Colonic mucosa (tissue), 4 donors: ENCODE results near the gene AGPAT3. TPM values are rescaled to one million over a fixed set of nuclear protein-coding genes. Genes with fewer than 3 reads are reported as not detected.

Experiments used
- DNase-seq: peaks from one replicate; pipeline ENCODE4 v3.0.0-alpha.2; 2020
- H3K27ac ChIP-seq: fragments of 200-600 bp; one replicate; pipeline ENCODE4 v1.8.0; 2021
- H3K27me3 ChIP-seq: fragments of 200-600 bp; one replicate; pipeline ENCODE4 v1.8.0; 2021
- H3K36me3 ChIP-seq: fragments of 200-600 bp; one replicate; pipeline ENCODE4 v1.8.0; 2021
- H3K4me1 ChIP-seq: fragments of 200-600 bp; one replicate; pipeline ENCODE4 v1.8.0; 2021; ENCODE audit warnings: mild to moderate bottlenecking
- H3K4me3 ChIP-seq: fragments of 200-600 bp; one replicate; pipeline ENCODE4 v1.8.0; 2021
- H3K9ac ChIP-seq, 2 donors: one replicate each; pipeline ENCODE4 v1.7.0; 2013; ENCODE audit warnings: control low read depth in 2 of 2, low read depth in 2 of 2, low read length in 2 of 2
- H3K9me3 ChIP-seq: fragments of 200-600 bp; one replicate; pipeline ENCODE4 v1.8.0; 2021
- intact Hi-C: fragments of 100-400 bp; cut with DNase I; formaldehyde crosslinking; loops from one replicate; pipeline ENCODE4 v1.14.1; 2022
- total RNA-seq, 2 donors: library from RNA; stranded (reverse); fragmentation: NEBNext Ultra II Directional in 1 of 2; extraction: Animal tissue kit (Norgen Biotek cat#: 25700) in 1 of 2; gene quantifications; one replicate each; pipeline ENCODE4 v1.2.1, GENCODE V29; 2021
- TF ChIP-seq, protein P1 (sequence below): fragments of 200-600 bp; IDR thresholded peaks from one replicate; pipeline ENCODE4 v1.8.0; 2022; ENCODE audit warnings: antibody characterized with exemption, mild to moderate bottlenecking
- donor health status: healthy.
- donor health status: DM: no; HTN: no; CAD: no.
- donor health status: DM: no; HTN: no; CAD: no.

Gene AGPAT3
- total RNA-seq, 2 donors from 2014 or later, result 82.2 to 101 TPM

- Histone ChIP-seq H3K4me3 (no peak overlapping the region), H3K27ac (no peak overlapping the region)
Observed at GRCh38 chr21:43917515-43918384, 52.7 kb downstream of the AGPAT3 start.

GRCh38 chr21:43918385-43918947 is 53.4 kb downstream of the AGPAT3 start:
- intact Hi-C loops, result no loop called here
- Histone ChIP-seq H3K9ac (no peak overlapping the region), H3K4me1 (no peaks in the 10 kb centered on the region), H3K9me3 (no peaks in the 10 kb centered on the region), H3K36me3 (no peaks in the 10 kb centered on the region), H3K4me3 (no peak overlapping the region), H3K27me3 (no peaks in the 10 kb centered on the region), H3K27ac (no peak overlapping the region)
- DNase-seq, result no peak
- TF ChIP-seq, protein P1, sequence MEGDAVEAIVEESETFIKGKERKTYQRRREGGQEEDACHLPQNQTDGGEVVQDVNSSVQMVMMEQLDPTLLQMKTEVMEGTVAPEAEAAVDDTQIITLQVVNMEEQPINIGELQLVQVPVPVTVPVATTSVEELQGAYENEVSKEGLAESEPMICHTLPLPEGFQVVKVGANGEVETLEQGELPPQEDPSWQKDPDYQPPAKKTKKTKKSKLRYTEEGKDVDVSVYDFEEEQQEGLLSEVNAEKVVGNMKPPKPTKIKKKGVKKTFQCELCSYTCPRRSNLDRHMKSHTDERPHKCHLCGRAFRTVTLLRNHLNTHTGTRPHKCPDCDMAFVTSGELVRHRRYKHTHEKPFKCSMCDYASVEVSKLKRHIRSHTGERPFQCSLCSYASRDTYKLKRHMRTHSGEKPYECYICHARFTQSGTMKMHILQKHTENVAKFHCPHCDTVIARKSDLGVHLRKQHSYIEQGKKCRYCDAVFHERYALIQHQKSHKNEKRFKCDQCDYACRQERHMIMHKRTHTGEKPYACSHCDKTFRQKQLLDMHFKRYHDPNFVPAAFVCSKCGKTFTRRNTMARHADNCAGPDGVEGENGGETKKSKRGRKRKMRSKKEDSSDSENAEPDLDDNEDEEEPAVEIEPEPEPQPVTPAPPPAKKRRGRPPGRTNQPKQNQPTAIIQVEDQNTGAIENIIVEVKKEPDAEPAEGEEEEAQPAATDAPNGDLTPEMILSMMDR, result no peak

More at GRCh38 chr21:43917515-43918384, 52.7 kb downstream of the AGPAT3 start:
- no peaks in the 10 kb centered on the region for H3K36me3 ChIP-seq
- intact Hi-C loops, result no loop called here
- no peaks in the 10 kb centered on the region for H3K4me1 ChIP-seq
- no peak for DNase-seq
- H3K27me3 ChIP-seq, result no peaks in the 10 kb centered on the region
- H3K9me3 ChIP-seq, result no peaks in the 10 kb centered on the region
- TF ChIP-seq, protein P1, result no peak
- no peak overlapping the region for H3K9ac ChIP-seq

DNA sequence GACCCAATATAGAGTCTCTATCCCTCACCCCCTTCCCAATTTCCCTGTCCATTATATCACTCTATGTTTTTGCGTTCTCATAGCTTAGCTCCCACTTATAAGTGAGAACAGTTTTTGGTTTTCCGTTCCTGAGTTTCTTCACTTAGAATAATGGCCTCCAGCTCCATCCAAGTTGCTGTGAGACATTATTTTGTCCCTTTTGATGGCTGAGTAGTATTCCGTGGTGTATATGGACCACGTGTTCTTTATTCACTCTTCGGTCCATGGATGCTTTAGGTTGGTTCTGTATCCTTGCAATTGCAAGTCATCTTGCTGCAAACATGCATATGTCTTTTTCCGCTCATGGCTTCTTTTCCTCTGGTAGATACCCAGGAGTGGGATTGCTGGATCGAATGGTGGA is 54.3 kb downstream of the AGPAT3 start:
- Histone ChIP-seq H3K4me1 (peaks cover 2% of the 10 kb centered on the region), H3K36me3 (no peaks in the 10 kb centered on the region), H3K9ac (no peak overlapping the region), H3K4me3 (no peak overlapping the region), H3K27ac (no peak overlapping the region), H3K9me3 (no peaks in the 10 kb centered on the region), H3K27me3 (no peaks in the 10 kb centered on the region)
- no peak for DNase-seq
- TF ChIP-seq, protein P1, result no peak
- intact Hi-C loops, result no loop called here

DNA sequence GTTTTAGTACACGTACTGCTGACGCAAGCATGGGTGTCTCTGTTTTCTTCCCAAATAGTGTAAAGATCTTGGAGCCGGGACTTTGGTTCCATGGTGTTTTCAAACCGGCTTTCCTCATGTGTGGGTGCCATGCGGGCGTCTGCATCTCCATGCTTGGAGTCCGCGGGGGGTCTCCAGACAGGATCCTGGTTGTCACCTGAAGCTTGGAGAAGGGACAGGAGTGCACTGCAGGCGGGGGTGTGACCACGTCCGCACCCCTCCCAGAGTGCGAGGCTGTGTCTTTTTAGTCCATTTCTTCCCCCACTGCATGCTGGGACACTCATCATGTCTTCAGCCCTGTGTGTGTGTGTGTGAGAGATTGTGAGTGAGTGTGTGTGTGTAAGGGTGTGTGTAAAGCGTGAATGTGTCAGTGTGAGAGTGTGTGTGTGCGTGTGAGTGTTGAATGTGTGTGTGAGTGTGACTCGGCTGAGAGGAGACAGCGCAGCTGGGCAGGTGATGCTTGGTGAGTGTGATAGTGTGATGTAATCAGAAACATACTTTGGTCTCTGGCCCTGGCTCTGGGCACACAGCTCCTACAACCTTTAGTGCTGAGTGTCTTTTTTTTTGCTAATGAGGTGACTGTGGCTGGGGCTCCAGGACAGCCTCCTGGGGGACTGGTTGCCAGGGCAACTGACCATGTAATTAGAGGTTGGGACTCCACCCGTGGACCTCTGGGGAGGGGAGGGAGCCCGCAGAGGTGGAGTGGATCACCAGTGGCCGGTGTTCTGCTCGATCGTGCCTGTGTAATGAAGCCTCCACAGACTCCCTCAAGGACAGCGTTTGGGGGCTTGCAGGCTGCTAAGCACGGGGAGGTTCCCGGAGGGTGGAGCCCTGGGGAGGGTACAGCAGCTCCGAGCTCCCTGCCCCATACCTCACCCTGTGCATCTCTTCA is 55.1 kb downstream of the AGPAT3 start:
- Histone ChIP-seq H3K27me3 (no peaks in the 10 kb centered on the region), H3K4me1 (peaks cover 5% of the 10 kb centered on the region), H3K36me3 (no peaks in the 10 kb centered on the region), H3K9ac (no peak overlapping the region), H3K9me3 (no peaks in the 10 kb centered on the region), H3K27ac (no peak overlapping the region), H3K4me3 (no peak overlapping the region)
- no peak for DNase-seq
- TF ChIP-seq, protein P1, result no peak
- intact Hi-C loops, result loop anchor here (5.0 kb wide), 1 partner anchor 43 kb away; no protein-coding TSS in a partner anchor

GRCh38 chr21:43921571-43921978 is 56.6 kb downstream of the AGPAT3 start:
- Histone ChIP-seq H3K9ac (no peak overlapping the region), H3K27me3 (no peaks in the 10 kb centered on the region), H3K4me1 (peaks cover 8% of the 10 kb centered on the region), H3K36me3 (no peaks in the 10 kb centered on the region), H3K27ac (no peak overlapping the region), H3K9me3 (no peaks in the 10 kb centered on the region), H3K4me3 (no peak overlapping the region)
- TF ChIP-seq, protein P1, result no peak
- DNase-seq, result no peak
- intact Hi-C loops, result loop anchor here (5.0 kb wide), 1 partner anchor 44 kb away; no protein-coding TSS in a partner anchor
